HG02840 (cell line): ENCODE measurements around the gene ACTR6.
"Not testable (repeated sequence)": the region's sequence is repeated elsewhere in the genome, so short reads cannot be mapped to it uniquely, and the experiment has no call there.

Source experiments
- ATAC-seq: cut with Tn5 transposase; IDR thresholded peaks from one replicate; pipeline ENCODE4 v1.9.1; 2021; ENCODE audit warnings: mild to moderate bottlenecking, moderate library complexity, moderate number of reproducible peaks; ENCODE audit not compliant: unreplicated experiment, low FRiP score

Gene ACTR6

GRCh38 chr12:100200463-100201181 lies at the start of gene ACTR6:
ACTR6 (plus strand) TSS chr12:100200815; CDS start chr12:100200852, 37 bp downstream.
- peak; percentile 87 for ATAC-seq

GRCh38 chr12:100151769-100152168 lies 48.8 kb upstream of the ACTR6 start:
- no peak for ATAC-seq

DNA sequence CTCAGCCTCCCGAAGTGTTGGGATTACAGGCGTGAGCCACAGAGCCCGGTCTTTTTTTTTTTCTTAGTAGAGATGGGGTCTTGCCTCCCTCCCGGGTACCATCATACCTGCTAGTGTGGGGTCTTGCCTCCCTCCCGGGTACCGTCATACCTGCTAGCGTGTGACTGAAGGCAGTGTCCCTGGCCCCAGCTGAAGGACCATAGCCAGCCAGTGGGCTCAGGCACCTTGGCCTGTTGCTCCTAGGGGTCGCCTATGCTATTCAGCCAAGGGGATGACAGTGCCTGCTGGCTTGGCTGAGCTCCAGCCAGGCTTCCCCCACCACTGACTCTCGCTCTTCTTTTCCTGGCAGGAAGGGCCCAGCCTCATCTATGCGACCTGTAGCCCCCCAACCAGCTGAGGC lies 47.5 kb upstream of the ACTR6 start:
- ATAC-seq: no peak

DNA sequence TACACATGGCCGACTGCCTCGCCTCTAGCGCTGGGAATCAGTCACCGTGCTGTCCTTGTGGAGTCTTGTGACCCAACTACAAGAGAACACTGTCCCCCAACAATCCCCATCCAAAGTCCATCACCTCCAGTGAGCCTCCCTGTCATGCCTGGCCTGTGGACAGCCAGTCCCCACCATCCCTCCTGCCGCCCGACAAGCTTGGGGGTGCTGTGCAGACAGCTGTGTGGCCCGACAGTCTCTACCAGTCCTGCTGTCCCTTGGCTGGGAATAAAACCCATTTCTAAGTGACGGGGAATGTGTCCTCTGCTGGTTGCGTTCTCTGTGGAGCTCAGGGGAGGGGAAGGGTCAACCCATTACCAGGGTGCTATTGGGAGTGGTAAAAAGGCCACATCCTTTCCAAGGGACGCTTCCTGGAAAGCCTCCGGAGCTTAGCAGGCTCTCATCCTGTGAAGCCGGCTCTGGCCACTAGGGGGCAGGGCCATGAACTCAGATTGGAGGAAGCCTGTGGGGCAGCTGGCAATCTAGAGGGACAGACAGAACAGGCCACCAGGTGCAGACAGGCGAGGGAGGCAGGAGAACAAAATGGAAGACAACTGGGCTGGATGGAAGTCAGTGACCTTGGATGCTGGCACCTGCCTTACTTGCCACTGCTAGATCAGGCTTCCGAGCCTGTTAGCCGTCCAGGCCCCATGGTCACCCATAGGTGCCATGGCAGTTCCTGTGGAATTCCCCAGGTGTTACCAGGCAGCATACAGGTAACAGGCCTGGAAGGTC lies 46.0 kb upstream of the ACTR6 start:
- peak; percentile 62 for ATAC-seq

- no peak for ATAC-seq
Measured at GRCh38 chr12:100156731-100157426, 43.7 kb upstream of the ACTR6 start.

- no peak for ATAC-seq
Measured at GRCh38 chr12:100157427-100157821, 43.2 kb upstream of the ACTR6 start.

DNA sequence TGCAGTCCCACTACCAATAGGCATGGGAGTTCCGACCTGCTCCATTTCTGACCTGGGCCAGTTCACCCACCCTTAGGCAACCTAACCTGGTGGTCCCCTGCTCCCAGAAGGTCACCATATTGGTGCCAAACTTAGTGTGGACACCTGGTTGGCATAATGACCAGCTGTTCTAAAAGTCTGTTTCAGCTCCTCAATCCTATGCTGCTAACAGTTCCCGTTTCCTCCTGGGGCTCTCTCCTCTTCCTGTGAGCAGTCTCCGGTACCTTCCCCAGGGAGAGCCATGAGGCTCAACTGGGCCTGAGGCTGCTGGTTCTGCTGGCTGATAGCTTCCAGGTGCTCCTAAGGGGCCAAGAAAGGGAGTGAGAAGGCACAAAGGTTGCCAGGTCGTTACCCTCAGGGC lies 42.1 kb upstream of the ACTR6 start:
- no peak for ATAC-seq

- ATAC-seq: no peak
Measured at GRCh38 chr12:100159391-100160104, 41.1 kb upstream of the ACTR6 start.

DNA sequence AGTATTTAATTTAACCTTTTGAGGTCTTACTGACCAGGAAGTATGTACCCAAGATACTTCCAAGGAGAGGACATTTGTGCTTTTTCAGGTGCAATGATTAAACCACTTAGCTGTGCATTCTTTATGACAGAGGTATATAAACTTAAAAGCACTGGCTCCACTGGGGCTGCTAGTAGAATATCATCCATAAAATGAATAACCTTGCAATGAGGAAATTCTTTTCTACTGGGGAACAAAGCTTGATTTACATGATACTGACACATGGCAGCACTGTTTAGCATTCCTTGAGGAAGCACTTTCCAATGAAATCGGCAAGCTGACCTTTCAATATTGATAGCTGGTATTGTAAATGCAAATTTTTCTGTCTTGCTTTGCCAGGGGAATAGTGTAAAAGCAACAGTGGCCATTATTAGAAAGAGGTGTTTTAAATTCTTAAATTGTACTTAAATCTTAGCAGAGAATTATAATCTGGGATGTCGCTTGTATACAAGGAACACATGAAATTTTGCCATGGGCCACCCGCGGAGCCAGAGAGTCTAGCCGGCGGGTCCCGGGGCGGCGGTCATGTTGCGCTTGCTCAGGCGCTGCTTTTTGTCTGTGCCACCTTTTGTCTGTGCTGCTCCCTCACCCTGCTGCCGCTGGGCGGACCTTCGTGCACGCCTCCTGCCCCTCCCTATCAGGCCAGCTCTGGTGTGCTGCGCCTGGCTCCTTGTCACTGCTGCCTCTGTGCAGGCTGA lies 37.0 kb upstream of the ACTR6 start:
- peak; percentile 91 for ATAC-seq

- ATAC-seq: no peak
Measured at GRCh38 chr12:100164153-100164704, 36.4 kb upstream of the ACTR6 start.

- no peak for ATAC-seq
Measured at GRCh38 chr12:100165356-100165755, 35.3 kb upstream of the ACTR6 start.

GRCh38 chr12:100166232-100166631 lies 34.4 kb upstream of the ACTR6 start:
- ATAC-seq: no peak

DNA sequence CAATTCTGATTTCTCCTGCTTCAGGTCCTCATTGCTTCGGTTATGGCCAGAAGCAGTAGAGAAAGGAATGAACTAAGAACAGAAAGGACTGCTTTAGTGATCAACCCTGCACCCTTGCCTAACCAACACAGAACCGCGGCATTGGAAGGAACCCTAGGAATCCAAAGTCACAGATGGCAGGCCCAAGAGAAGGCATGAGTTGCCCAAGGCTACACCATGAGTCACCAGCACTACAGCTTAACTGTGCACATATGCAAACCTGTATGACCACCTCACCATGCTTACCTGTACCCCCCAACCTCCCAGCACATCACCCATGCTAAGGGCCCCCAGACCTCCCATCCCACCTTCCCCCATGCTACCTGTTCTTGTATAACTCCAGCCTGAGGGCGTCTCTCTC lies 32.1 kb upstream of the ACTR6 start:
- no peak for ATAC-seq

DNA sequence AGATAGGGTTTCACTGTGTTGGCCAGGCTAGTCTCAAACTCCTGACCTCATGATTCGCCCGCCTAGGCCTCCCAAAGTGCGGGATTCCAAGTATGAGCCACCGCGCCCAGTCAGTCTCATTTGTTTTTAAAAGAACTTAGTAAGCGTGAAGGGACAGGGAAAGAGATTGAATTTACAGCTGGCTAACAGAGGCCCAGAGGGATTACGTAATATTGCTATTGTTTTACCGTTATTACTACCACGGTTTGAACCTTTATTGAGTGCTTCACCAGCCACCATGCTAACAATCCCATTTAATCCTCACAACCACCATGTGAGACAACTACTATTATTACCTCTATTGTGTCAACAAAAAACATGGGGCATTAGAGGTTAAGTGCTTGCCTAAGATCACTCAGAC lies 31.3 kb upstream of the ACTR6 start:
- no peak for ATAC-seq

GRCh38 chr12:100170313-100170858 lies 30.2 kb upstream of the ACTR6 start:
- ATAC-seq: no peak

DNA sequence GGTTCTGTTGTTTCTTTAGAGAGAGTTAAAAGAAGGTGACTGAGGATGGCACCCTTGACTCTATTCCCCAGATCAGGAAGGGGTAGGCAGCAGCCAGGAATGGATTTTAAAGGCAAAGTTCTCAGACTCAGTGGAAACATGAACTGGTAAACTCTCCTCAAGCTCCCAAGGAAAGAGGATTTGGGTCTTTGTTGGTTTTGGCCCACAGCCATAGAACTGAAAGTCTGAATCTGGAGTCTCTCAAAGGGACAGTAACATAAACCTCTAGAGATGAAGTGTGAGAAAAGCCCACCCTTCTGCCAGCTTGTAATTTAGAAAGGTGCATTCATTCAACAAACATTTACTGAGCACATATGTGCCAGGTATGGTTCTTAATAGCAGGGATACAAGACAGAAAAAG lies 29.4 kb upstream of the ACTR6 start:
- no peak for ATAC-seq

- no peak for ATAC-seq
Measured at GRCh38 chr12:100173111-100173510, 27.5 kb upstream of the ACTR6 start.

GRCh38 chr12:100174495-100174894 lies 26.1 kb upstream of the ACTR6 start:
- no peak for ATAC-seq

DNA sequence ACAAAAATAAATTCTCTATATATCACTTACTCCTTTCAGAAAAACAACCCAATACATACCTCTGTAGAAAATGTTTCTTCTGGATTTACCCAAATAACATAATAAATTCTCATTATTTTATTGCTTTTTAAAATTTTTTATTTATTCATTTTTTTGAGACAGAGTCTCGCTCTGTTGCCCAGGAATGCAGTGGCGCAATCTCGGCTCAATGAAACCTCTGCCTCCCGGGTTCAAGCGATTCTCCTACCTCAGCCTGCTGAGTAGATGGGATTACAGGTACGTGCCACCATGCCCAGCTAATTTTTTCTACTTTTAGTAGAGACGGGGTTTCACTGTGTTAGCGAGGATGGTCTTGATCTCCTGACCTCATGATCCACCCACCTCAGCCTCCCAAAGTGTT lies 24.1 kb upstream of the ACTR6 start:
- ATAC-seq: not testable (repeated sequence)
